ENCODE data around the gene KPNA2. TPM values are rescaled to one million over a fixed set of nuclear protein-coding genes. Genes with fewer than 3 reads are reported as not detected.

The KPNA2 gene
- total and polyA plus RNA-seq, 9 of the 15 experiments (the other 6 are each of a cell fraction or from before 2014, with no cell fraction given) = 132 to 984 (median 241) TPM

GRCh38 chr17:67992548-67993152, 42.9 kb upstream of the KPNA2 start (continued):
- TF ChIP-seq HBP1 (CRISPR knock-in tag; IDR thresholded peaks at IDR 0.05) (no peak), ZNF124 (CRISPR knock-in tag; IDR thresholded peaks at IDR 0.05) (no peak), KDM1A (IDR thresholded peaks at IDR 0.05) (0 out of 4 replicates have a peak, but pooled peaks of 1 of the 2 experiments have one; percentile 3), CC2D1A (IDR thresholded peaks at IDR 0.05) (no peak), MCM7 (IDR thresholded peaks at IDR 0.05) (no peak), ZNF589 (CRISPR knock-in tag; IDR thresholded peaks at IDR 0.05; ENCODE audit: low read depth) (peak; percentile 18; the same call in 1 of the 2 replicates), CXXC5 (CRISPR knock-in tag; IDR thresholded peaks at IDR 0.05) (no peak), L3MBTL2 (IDR thresholded peaks at IDR 0.05) (peak; percentile 48; the same call in 1 of the 2 replicates), CUX1 (CRISPR knock-in tag; IDR thresholded peaks at IDR 0.05) (no peak), MGA (IDR thresholded peaks at IDR 0.05) (peak; percentile 56)

Data from K562 (cell line).